Peyer's patch (tissue), 4 donors: Measurements from ENCODE around the gene GNG7. TPM values are rescaled to one million over a fixed set of nuclear protein-coding genes. Genes with fewer than 3 reads are reported as not detected.
A peak's percentile ranks its signal among the peaks of the same experiment; 100 is the strongest.

ENCODE experiments used
- DNase-seq, 3 donors: peaks; one replicate each; pipeline ENCODE4 v3.0.0-alpha.2; 2017 to 2019
- H3K27ac ChIP-seq, 4 donors: fragments of 200-600 bp; sonication (generic); one replicate each; pipeline ENCODE4 v1.5.1; 2016 to 2019
- H3K27me3 ChIP-seq, 2 donors: fragments of 200-600 bp; sonication (generic); one replicate each; pipeline ENCODE4 v1.5.1; 2019
- H3K36me3 ChIP-seq, 3 donors: fragments of 200-600 bp; sonication (generic); one replicate each; pipeline ENCODE4 v1.5.1; 2016 to 2019
- H3K4me1 ChIP-seq, 4 donors: fragments of 200-600 bp; sonication (generic); one replicate each; pipeline ENCODE4 v1.5.1; 2016 to 2019
- H3K4me3 ChIP-seq, 4 donors: fragments of 200-600 bp; sonication (generic); 1 replicate in 3 of 4; 2 replicates in 1 of 4; pipeline ENCODE4 v1.5.1; 2016 to 2019; ENCODE audit warnings: mild to moderate bottlenecking in 1 of 4
- H3K9me3 ChIP-seq, 4 donors: fragments of 200-600 bp; sonication (generic); one replicate each; pipeline ENCODE4 v1.5.1; 2016 to 2019; ENCODE audit warnings: mild to moderate bottlenecking in 1 of 4
- CTCF ChIP-seq, 6 experiments: fragments of 450-650 bp in 4 of 6; fragments of 200-600 bp in 2 of 6; sonication (generic) in 1 of 6; IDR thresholded peaks; one replicate each; pipeline ENCODE4 v1.5.1; 2017 to 2019; ENCODE audit warnings: antibody characterized with exemption in 6 of 6, mild to moderate bottlenecking in 3 of 6, moderate library complexity in 1 of 6
- POLR2A ChIP-seq, 2 donors: fragments of 450-650 bp; IDR thresholded peaks; one replicate each; pipeline ENCODE4 v1.5.1; 2017; ENCODE audit warnings: antibody characterized with exemption in 2 of 2, mild to moderate bottlenecking in 2 of 2, moderate library complexity in 2 of 2
- total RNA-seq, 4 donors: library from RNA; depleted of rRNA; stranded (reverse); fragments of >200 nt; gene quantifications; one replicate each; pipeline ENCODE4 v1.1.0, GENCODE V29; 2016

The GNG7 gene
- total RNA-seq, 4 donors from 2014 or later, result 1.2 to 14.9 (median 2.0) TPM

GRCh38 chr19:2578391-2578890, 124.1 kb downstream of the GNG7 start:
- Histone ChIP-seq H3K4me3 (peak overlapping the region in 2 of 4 donors; percentile 43 to 49), H3K36me3 (no peaks in the 10 kb centered on the region), H3K27ac (peak overlapping the region; percentile 58 to 83 (median 72)), H3K27me3 (no peaks in the 10 kb centered on the region), H3K9me3 (peaks cover 0 to 4% (median 2%) of the 10 kb centered on the region in 4 donors), H3K4me1 (peaks cover 0 to 34% (median 14%) of the 10 kb centered on the region in 4 donors)
- TF ChIP-seq POLR2A (IDR thresholded peaks at IDR 0.05) (no peak), CTCF (IDR thresholded peaks at IDR 0.05) (no peak)
- DNase-seq, result peak in 2 of 3 donors; percentile 48 to 55

DNA sequence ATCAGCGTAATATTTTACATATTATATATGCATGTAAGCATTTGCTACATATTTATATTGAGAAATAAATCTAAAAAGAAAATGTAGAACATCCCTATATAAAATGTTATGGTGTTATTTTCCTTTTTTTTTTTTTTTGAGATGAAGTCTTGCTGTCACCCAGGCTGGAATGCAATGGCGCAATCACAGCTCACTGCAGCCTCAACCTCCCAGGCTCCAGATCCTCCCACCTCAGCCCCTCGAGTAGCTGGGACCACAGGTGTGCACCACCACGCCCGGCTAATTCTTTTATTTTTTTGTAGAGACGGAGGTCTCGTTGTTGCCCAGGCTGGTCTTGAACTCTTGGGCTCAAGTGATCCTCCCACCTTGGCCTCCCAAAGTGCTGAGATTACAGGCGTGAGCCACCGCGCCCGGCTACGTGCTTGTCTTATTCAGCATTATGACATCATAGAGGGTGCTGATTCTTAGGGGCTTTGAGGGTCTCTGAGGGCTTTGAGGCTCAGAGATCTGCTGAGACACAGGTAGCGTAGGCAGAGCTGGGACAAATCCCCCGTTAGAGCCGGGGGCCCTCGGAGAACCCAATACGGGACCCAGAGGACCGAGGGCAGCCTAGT, 124.7 kb downstream of the GNG7 start:
- Histone ChIP-seq H3K4me3 (no peak overlapping the region), H3K36me3 (no peaks in the 10 kb centered on the region), H3K9me3 (no peaks in the 10 kb centered on the region), H3K27ac (peak overlapping the region; percentile 58 to 83 (median 72)), H3K27me3 (no peaks in the 10 kb centered on the region), H3K4me1 (peaks cover 0 to 34% (median 14%) of the 10 kb centered on the region in 4 donors)
- DNase-seq, result peak in 1 of 3 donors; percentile 42
- TF ChIP-seq POLR2A (IDR thresholded peaks at IDR 0.05) (no peak), CTCF (IDR thresholded peaks at IDR 0.05) (no peak)

DNA sequence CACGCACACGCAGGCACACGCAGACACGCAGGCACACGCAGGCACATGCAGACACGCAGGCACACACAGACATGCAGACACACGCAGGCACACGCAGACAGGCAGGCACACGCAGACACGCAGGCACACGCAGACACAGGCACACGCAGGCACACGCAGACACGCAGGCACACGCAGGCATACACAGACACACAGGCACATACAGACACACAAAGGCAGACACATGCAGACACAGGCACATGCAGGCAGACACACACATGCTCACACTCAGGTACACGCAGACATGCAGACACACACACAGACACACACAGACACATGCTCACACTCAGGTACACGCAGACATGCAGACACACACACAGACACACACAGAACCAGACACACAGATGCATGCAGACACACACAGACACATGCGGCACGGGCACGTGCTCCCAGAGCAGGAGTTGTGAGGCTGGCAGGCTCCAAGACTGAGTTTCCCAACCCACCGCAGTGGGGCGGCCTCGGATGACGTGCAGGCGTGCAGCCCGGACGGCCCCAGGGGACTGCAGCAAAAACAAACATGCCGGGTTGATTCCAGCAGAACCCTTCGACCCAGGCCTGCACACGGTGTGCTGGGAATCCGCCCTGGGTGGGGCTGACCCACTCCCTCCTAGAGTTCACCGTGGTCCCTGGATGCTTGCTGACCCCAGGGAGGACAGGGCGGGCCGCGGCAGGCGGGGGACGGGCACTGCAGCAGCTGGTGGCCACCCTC, 126.6 kb downstream of the GNG7 start:
- no peaks in the 10 kb centered on the region for H3K27me3 ChIP-seq
- H3K36me3 ChIP-seq, result no peaks in the 10 kb centered on the region
- no peaks in the 10 kb centered on the region for H3K9me3 ChIP-seq
- peak overlapping the region in 3 of 4 donors; percentile 13 to 83 (median 54) for H3K27ac ChIP-seq
- peak in 2 of 3 donors; percentile 64 for DNase-seq
- TF ChIP-seq POLR2A (IDR thresholded peaks at IDR 0.05) (no peak), CTCF (IDR thresholded peaks at IDR 0.05) (no peak)
- H3K4me3 ChIP-seq, result no peak overlapping the region
- peaks cover 0 to 34% (median 14%) of the 10 kb centered on the region in 4 donors for H3K4me1 ChIP-seq

DNA sequence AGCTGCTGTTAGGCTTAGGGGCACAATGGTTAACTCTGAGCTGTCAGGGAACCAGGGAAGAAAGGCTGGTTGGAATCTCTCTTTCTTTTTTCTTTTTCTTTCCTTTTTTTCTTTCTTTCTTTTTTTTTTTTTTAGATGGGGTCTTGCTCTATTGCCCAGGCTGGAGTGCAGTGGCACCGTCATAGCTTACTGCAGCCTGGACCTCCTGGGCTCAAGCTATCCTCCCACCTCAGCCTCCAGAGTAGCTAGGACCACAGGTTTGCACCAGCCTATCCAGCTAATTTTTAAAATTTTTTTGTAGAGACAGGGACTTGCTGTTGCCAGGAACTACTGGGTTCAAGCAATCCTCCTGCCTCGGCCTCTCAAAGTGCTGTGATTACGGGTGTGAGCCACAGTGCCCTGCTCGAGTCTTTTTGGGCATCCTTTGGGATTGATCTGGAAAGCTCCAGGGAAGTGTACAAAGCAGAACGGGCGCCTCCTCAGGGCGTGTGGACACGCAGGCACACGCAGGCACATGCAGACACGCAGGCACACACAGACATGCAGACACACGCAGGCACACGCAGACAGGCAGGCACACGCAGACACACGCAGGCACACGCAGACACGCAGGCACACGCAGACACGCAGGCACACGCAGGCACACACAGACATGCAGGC, 127.4 kb downstream of the GNG7 start:
- H3K4me3 ChIP-seq, result no peak overlapping the region
- H3K36me3 ChIP-seq, result no peaks in the 10 kb centered on the region
- H3K27me3 ChIP-seq, result no peaks in the 10 kb centered on the region
- peak in 1 of 3 donors; percentile 34 for DNase-seq
- no peak for TF ChIP-seq POLR2A (IDR thresholded peaks at IDR 0.05)
- peaks cover 0 to 34% (median 14%) of the 10 kb centered on the region in 4 donors for H3K4me1 ChIP-seq
- no peaks in the 10 kb centered on the region for H3K9me3 ChIP-seq
- H3K27ac ChIP-seq, result no peak overlapping the region

GRCh38 chr19:2574478-2574931, 128.0 kb downstream of the GNG7 start:
- no peak overlapping the region for H3K4me3 ChIP-seq
- peak in 1 of 3 donors; percentile 34 for DNase-seq
- peaks cover 0 to 30% (median 12%) of the 10 kb centered on the region in 4 donors for H3K4me1 ChIP-seq
- TF ChIP-seq CTCF (IDR thresholded peaks at IDR 0.05) (no peak), POLR2A (IDR thresholded peaks at IDR 0.05) (no peak)
- H3K27me3 ChIP-seq, result no peaks in the 10 kb centered on the region
- H3K36me3 ChIP-seq, result no peaks in the 10 kb centered on the region
- H3K9me3 ChIP-seq, result no peaks in the 10 kb centered on the region
- no peak overlapping the region for H3K27ac ChIP-seq
